ENCODE measurements around the gene ROCK2.

DNA sequence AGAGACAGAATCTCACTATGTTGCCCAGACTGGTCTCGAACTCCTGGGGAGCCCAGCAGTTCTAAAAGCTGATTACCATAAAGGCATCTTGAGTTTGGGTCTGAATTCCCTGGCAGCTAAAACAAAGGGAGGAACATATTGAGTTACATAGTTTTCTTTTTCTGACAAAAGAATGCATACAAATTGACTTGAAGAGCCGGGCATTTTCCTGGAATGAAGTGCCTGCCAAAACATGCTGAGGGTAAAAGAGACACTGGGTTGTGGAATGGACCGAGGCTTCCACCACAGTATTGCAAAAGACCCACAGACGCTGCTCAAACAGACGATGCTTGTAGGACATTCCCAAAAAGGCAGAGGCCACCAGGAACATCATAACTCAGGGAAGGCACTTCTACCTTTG lies 35.1 kb upstream of the ROCK2 start:
- TF ChIP-seq NFIC (IDR thresholded peaks at IDR 0.05; ENCODE audit: borderline replicate concordance): no peak
- no peak for TF ChIP-seq YY1 (IDR thresholded peaks at IDR 0.05; ENCODE audit: low read depth)
- TF ChIP-seq EZH2phosphoT487 (IDR thresholded peaks at IDR 0.05; ENCODE audit: borderline replicate concordance, low read depth): no peak
- TF ChIP-seq, protein P1, sequence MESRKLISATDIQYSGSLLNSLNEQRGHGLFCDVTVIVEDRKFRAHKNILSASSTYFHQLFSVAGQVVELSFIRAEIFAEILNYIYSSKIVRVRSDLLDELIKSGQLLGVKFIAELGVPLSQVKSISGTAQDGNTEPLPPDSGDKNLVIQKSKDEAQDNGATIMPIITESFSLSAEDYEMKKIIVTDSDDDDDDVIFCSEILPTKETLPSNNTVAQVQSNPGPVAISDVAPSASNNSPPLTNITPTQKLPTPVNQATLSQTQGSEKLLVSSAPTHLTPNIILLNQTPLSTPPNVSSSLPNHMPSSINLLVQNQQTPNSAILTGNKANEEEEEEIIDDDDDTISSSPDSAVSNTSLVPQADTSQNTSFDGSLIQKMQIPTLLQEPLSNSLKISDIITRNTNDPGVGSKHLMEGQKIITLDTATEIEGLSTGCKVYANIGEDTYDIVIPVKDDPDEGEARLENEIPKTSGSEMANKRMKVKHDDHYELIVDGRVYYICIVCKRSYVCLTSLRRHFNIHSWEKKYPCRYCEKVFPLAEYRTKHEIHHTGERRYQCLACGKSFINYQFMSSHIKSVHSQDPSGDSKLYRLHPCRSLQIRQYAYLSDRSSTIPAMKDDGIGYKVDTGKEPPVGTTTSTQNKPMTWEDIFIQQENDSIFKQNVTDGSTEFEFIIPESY (IDR thresholded peaks at IDR 0.05; ENCODE audit: borderline replicate concordance, low read depth): no peak
- TF ChIP-seq, protein P2, sequence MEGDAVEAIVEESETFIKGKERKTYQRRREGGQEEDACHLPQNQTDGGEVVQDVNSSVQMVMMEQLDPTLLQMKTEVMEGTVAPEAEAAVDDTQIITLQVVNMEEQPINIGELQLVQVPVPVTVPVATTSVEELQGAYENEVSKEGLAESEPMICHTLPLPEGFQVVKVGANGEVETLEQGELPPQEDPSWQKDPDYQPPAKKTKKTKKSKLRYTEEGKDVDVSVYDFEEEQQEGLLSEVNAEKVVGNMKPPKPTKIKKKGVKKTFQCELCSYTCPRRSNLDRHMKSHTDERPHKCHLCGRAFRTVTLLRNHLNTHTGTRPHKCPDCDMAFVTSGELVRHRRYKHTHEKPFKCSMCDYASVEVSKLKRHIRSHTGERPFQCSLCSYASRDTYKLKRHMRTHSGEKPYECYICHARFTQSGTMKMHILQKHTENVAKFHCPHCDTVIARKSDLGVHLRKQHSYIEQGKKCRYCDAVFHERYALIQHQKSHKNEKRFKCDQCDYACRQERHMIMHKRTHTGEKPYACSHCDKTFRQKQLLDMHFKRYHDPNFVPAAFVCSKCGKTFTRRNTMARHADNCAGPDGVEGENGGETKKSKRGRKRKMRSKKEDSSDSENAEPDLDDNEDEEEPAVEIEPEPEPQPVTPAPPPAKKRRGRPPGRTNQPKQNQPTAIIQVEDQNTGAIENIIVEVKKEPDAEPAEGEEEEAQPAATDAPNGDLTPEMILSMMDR (IDR thresholded peaks at IDR 0.05): no peak

Data from SK-N-SH (cell line).